GM18867 (cell line): ENCODE results near the gene PRMT1.

Source experiments
- ATAC-seq: cut with Tn5 transposase; IDR thresholded peaks from one replicate; pipeline ENCODE4 v1.9.1; 2021; ENCODE audit warnings: mild to moderate bottlenecking, moderate library complexity; ENCODE audit not compliant: unreplicated experiment

Gene PRMT1

GRCh38 chr19:49651029-49651819 lies 25.8 kb upstream of the PRMT1 start:
- ATAC-seq: no peak

GRCh38 chr19:49651820-49652550 lies 25.1 kb upstream of the PRMT1 start:
- ATAC-seq: no peak

- no peak for ATAC-seq
Observed at GRCh38 chr19:49652551-49653465, 24.3 kb upstream of the PRMT1 start.

- ATAC-seq: no peak
Observed at GRCh38 chr19:49653466-49653806, 23.6 kb upstream of the PRMT1 start.

- no peak for ATAC-seq
Observed at GRCh38 chr19:49654581-49654980, 22.5 kb upstream of the PRMT1 start.

GRCh38 chr19:49655570-49656455 lies 21.3 kb upstream of the PRMT1 start:
- ATAC-seq: no peak

GRCh38 chr19:49656456-49657109 lies 20.5 kb upstream of the PRMT1 start:
- no peak for ATAC-seq

- no peak for ATAC-seq
Observed at GRCh38 chr19:49657493-49658138, 19.5 kb upstream of the PRMT1 start.

GRCh38 chr19:49658139-49658517 lies 18.9 kb upstream of the PRMT1 start:
- ATAC-seq: no peak

- ATAC-seq: no peak
Observed at GRCh38 chr19:49658566-49659442, 18.3 kb upstream of the PRMT1 start.

GRCh38 chr19:49660338-49660961 lies 16.6 kb upstream of the PRMT1 start:
- ATAC-seq: no peak

GRCh38 chr19:49662011-49662410 lies 15.1 kb upstream of the PRMT1 start:
- no peak for ATAC-seq

GRCh38 chr19:49663224-49663623 lies 13.8 kb upstream of the PRMT1 start:
- ATAC-seq: no peak

- peak; percentile 33 for ATAC-seq
Observed at GRCh38 chr19:49664171-49665035, 12.7 kb upstream of the PRMT1 start.

- ATAC-seq: no peak
Observed at GRCh38 chr19:49665036-49665350, 12.1 kb upstream of the PRMT1 start.

GRCh38 chr19:49665351-49666119 lies 11.5 kb upstream of the PRMT1 start, which contains the start of the genes BCL2L12 and IRF3:
TSS of gene BCL2L12 (plus strand) at chr19:49665933. CDS start at chr19:49666693, 760 bp downstream.
TSS of gene IRF3 (minus strand) at chr19:49665857. CDS start at chr19:49664838, 1,019 bp downstream.
- ATAC-seq: peak; percentile 77
